GM19324 (cell line): ENCODE data around the gene ARHGEF26.
A peak's percentile ranks its signal among the peaks of the same experiment; 100 is the strongest.

Experiments used
- ATAC-seq: cut with Tn5 transposase; IDR thresholded peaks from one replicate; pipeline ENCODE4 v1.9.1; 2021; ENCODE audit warnings: mild to moderate bottlenecking, moderate library complexity; ENCODE audit not compliant: unreplicated experiment, low FRiP score

Gene ARHGEF26

GRCh38 chr3:154115332-154115731 lies 5.9 kb upstream of the ARHGEF26 start:
- no peak for ATAC-seq

GRCh38 chr3:154119951-154120350 lies 1.2 kb upstream of the ARHGEF26 start:
- ATAC-seq, result no peak

DNA sequence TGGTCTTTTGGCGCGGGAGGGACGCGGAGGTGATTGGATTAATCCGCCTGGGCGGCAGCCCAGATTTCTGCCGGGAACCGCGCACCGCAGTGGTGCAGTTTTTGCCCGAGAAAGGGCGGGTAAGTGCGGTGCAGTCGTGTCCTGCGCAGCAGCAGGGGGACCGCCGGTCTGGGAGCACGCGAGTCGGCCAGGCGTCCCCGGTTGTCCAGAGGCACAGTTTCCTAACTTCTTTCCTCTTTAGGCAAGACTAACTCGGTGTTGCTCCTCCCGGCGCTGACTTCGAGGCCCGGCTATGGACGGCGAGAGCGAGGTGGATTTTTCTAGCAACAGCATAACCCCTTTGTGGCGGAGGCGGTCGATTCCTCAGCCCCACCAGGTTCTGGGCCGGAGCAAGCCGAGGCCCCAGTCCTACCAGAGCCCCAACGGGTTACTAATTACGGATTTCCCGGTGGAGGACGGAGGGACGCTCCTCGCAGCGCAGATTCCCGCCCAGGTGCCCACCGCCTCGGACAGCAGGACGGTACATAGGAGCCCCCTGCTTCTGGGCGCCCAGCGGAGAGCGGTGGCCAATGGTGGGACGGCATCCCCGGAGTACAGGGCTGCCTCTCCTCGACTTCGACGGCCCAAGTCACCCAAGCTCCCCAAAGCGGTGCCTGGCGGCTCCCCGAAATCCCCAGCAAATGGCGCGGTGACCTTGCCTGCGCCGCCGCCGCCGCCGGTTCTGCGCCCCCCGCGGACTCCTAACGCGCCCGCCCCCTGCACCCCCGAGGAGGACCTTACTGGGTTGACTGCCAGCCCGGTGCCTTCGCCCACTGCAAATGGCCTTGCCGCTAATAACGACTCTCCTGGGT lies 736 bp downstream of the ARHGEF26 start:
- peak; percentile 31 for ATAC-seq

DNA sequence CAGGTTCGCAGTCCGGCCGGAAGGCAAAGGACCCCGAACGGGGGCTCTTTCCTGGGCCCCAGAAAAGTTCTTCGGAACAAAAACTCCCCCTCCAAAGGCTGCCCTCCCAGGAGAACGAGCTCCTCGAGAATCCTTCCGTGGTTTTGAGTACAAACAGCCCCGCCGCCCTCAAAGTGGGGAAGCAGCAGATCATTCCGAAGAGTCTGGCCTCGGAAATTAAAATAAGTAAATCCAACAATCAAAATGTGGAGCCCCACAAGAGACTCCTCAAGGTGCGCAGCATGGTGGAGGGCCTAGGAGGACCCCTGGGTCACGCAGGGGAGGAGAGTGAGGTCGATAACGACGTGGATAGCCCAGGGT lies 1.3 kb downstream of the ARHGEF26 start:
- ATAC-seq, result no peak

GRCh38 chr3:154122912-154123559 lies 1.8 kb downstream of the ARHGEF26 start:
- no peak for ATAC-seq

DNA sequence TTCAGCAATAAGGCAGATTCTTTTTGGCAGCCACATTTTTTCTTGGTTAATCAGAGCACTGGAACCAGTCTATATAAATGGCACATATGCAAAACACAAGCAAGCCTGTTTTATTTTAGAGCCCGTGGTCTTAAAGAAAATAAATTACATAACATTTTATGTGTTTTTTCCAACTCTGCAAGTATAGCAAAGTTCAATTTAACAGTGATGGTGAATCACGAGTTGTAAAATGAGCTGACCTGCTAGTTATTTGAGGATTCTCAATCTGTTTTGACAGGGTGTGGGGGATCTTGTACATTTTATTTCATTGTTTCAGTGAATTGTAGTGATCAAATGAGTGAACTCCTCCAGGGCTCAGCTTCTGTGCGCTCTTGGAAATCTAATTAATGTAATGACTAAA lies 2.7 kb downstream of the ARHGEF26 start:
- no peak for ATAC-seq

DNA sequence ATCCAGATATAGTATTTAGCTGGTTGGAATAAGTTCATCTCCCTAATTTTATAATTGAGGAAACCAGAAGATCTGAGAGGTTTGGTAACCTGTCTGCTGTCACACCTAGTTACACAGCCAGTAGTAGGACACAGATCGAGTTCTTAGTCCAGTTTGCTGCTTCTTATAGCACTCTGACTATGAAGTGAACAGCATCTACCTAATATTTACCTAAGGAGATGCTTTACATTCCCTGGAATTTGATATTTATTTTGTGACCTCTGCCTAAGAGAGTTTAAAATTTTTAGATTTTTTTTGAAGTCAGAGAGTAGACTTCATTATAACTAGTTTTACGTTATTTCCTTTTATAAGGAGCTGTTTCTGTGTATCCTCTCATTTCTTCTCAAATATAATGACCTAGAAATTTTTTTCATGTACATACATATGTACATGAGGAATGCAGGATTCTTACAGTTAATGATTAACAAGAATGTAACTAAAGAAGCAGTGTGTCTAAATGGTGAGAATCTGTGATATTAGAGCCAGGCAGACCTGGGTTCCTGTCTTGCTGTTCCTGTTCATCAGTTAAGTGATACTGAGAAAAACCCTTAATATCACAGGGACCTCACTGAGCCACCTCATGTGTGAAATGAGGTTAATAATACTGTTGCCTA lies 4.3 kb downstream of the ARHGEF26 start:
- ATAC-seq, result no peak

DNA sequence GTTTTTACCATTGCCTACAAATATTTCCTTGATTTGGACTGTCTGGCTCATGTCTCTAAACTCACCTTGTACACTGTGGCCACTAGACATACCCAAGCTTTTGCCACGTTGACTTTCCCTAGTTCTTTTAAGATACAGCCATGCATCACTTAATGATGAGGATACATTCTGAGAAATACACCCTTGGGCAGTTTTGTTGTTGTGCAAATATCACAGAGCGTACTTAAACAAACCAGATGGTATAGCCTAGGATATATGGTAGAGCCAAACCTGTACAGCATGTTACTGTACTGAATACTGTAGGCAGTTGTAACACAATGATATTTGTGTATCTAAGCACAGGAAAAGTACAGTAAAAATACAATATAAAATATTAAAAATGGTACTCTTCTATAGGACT lies 5.5 kb downstream of the ARHGEF26 start:
- no peak for ATAC-seq

GRCh38 chr3:154129625-154130024 lies 8.4 kb downstream of the ARHGEF26 start:
- ATAC-seq, result no peak

DNA sequence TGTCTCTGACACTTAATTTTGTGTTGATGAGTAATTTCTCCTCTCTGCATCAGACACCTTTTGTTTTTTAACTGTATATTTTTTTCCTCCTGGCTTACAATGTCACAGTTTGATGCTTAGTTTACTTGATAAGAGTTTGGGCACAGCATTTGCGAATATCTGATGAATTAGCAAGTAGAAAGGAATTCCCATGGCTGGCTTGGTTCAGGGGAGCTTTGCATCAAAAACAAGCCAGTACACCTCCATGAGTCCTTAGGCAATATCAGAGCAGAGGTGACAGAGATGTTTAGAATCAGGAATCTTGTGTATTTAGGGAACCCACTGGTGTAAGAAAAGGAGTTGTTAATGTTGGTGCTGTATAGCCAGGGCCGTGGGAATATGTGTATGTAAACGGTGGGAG lies 9.3 kb downstream of the ARHGEF26 start:
- ATAC-seq, result no peak

DNA sequence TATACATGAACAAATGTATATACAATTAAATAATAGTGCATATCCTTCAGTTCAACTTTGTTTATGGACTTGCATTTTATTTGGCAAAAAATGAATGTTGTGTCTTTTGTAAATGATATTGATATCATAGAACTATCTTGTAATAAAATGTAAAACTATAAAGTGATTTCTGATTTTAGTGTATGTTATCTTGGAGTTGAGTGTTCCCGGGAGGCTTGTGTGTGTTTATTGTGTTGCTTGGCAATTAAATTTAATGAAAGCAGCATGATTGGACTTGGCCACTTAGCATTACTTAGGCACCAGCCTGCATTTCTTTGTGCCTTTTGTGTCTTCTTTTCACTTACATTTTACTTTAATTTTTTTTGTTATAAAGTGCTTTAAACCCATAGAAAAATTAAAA lies 10.6 kb downstream of the ARHGEF26 start:
- ATAC-seq, result no peak

GRCh38 chr3:154132777-154133375 lies 11.7 kb downstream of the ARHGEF26 start:
- ATAC-seq, result no peak

GRCh38 chr3:154135511-154136173 lies 14.5 kb downstream of the ARHGEF26 start:
- no peak for ATAC-seq

DNA sequence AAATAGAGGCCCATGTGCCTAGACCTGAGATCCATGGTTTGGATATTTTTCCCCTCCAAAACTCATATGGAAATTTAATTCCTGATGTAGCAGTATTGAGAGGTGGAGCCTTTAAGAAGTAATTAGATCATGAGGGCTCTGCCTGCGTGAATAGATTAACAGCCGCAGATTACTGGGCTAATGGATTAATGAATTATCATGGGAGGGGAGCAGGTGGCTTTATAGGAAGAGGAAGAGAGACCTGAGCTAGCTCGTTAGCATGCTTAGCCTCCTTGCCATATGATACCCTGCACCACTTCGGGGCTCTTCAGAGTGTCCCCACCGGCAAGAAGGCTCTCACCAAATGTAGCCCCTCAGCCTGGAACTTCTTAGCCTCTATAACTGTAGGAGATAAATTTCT lies 15.8 kb downstream of the ARHGEF26 start:
- ATAC-seq, result no peak

GRCh38 chr3:154139996-154140436 lies 18.8 kb downstream of the ARHGEF26 start:
- no peak for ATAC-seq

DNA sequence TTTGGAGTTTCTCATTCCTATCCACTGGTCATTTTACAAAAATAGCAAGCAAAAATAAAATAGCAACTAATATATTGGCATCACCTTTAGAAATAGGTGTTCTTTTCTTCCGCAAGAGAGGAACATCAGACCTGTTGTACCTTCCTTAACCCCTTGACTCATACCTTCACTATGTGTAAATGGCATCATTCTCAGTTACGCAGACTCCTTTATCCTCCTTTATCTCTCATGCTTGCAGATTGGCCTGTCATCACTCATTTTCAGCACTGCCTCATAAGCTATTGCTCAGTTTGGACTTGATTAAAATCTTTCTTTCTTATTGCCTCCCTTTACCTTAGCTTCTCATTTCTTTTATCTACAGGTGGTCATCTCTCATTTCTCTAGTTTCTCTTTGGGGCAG lies 21.4 kb downstream of the ARHGEF26 start:
- ATAC-seq, result no peak

DNA sequence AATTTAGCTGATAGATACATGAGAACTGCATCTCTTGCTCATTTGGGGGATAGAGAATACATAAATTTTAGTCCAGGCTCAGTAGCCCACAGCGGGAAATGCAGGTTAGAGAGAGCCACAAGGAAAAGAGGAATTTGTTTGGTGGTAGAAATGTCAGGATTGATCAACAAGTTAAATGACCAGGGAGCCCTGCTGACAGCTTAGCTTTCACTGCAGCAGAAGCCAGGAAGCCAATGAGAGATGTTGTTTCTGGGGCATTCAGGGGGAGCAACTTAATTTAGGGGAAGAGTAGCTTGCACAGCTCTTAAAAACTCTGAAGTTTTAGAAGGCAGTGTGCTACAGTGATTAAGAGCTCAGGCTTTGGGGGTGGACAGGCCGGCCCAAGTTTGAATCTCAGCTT lies 22.7 kb downstream of the ARHGEF26 start:
- no peak for ATAC-seq

DNA sequence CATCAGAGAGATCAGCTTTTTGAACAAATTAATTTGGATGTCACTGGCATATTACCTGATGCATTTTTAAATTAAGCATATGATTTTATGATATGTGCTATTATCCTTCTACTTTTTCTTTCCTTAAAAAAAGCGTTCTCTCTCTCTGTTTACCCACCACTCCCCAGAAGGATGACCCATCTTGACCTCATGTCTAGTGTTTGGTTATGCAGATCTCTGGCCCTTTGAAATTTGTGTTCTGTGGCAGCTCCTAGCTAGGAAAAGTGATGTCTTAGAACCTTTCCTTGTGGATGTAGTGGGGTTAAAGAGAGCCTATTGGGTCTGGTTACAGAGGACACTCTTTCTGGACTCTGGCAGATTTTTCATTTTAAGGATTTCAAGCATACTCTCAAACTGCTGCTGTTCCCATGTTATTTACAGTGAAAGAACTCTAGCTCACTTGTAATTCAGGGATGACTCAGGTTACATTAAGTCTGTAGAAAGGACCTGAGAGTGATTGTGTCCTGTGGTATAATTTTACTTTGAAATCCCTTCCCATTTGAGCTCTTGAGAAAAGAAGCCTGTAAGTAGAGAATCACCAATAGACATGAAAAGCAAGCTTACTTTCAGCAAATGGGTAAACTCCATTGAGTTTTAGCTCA lies 23.8 kb downstream of the ARHGEF26 start:
- no peak for ATAC-seq

DNA sequence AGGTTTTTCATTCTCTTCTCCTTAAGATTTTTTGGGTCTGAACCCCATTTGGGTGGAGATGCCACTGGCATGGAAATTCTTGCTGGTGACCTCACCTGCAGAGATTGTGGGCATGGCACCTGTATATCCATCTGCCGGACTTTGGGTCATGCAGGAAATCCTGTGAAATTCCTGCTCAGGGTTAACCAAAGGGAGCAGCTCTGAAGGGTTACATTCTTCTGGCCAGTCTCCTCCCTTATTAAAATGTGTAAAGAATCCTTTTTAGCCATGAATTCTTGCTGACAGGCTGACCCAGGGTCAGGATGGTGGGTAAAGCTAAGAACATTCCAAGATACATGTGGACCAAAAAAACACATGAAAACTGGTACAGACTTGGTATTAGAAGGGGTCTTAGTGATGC lies 27.4 kb downstream of the ARHGEF26 start:
- no peak for ATAC-seq

GRCh38 chr3:154149286-154149685 lies 28.1 kb downstream of the ARHGEF26 start:
- no peak for ATAC-seq
